ENCODE data around the gene CRACDL. TPM values are rescaled to one million over a fixed set of nuclear protein-coding genes. Genes with fewer than 3 reads are reported as not detected.

Gene CRACDL
- total RNA-seq, 1 donor from 2014 or later = 17.8 TPM

- Histone ChIP-seq H3K36me3 (no peaks in the 10 kb centered on the region), H3K4me3 (no peak overlapping the region), H3K27ac (no peak overlapping the region), H3K9me3 (no peaks in the 10 kb centered on the region), H3K4me1 (peaks cover 24% of the 10 kb centered on the region), H3K27me3 (ENCODE audit: low read depth) (peaks cover 4% of the 10 kb centered on the region)
- ATAC-seq = no peak
- intact Hi-C loops (cut with DNase I) = no loop called here
- no peak for TF ChIP-seq CTCF (IDR thresholded peaks at IDR 0.05)
- no peak for DNase-seq
Measured at GRCh38 chr2:98819231-98819766, 116.7 kb downstream of the CRACDL start.

GRCh38 chr2:98818164-98818563 lies 117.9 kb downstream of the CRACDL start:
- H3K27me3 ChIP-seq (ENCODE audit: low read depth) = peaks cover 4% of the 10 kb centered on the region
- intact Hi-C loops (cut with DNase I) = no loop called here
- no peaks in the 10 kb centered on the region for H3K36me3 ChIP-seq
- peaks cover 12% of the 10 kb centered on the region for H3K4me1 ChIP-seq
- DNase-seq (no peak), ATAC-seq (no peak)
- H3K9me3 ChIP-seq = no peaks in the 10 kb centered on the region
- H3K27ac ChIP-seq = no peak overlapping the region
- TF ChIP-seq CTCF (IDR thresholded peaks at IDR 0.05) = no peak
- H3K4me3 ChIP-seq = no peak overlapping the region

- no peak for ATAC-seq
- Histone ChIP-seq H3K36me3 (no peaks in the 10 kb centered on the region), H3K4me3 (no peak overlapping the region), H3K9me3 (no peaks in the 10 kb centered on the region), H3K4me1 (peaks cover 5% of the 10 kb centered on the region), H3K27me3 (ENCODE audit: low read depth) (no peaks in the 10 kb centered on the region), H3K27ac (no peak overlapping the region)
- intact Hi-C loops (cut with DNase I) = no loop called here
- no peak for DNase-seq
- TF ChIP-seq CTCF (IDR thresholded peaks at IDR 0.05) = no peak
Measured at GRCh38 chr2:98816281-98816680, 119.7 kb downstream of the CRACDL start.

GRCh38 chr2:98815795-98816194 lies 120.2 kb downstream of the CRACDL start:
- intact Hi-C loops (cut with DNase I) = no loop called here
- no peaks in the 10 kb centered on the region for H3K27me3 ChIP-seq (ENCODE audit: low read depth)
- no peaks in the 10 kb centered on the region for H3K9me3 ChIP-seq
- no peaks in the 10 kb centered on the region for H3K36me3 ChIP-seq
- ATAC-seq = no peak
- H3K4me1 ChIP-seq = peaks cover 5% of the 10 kb centered on the region
- H3K27ac ChIP-seq = no peak overlapping the region
- no peak overlapping the region for H3K4me3 ChIP-seq
- DNase-seq = no peak
- TF ChIP-seq CTCF (IDR thresholded peaks at IDR 0.05) = no peak

GRCh38 chr2:98811766-98812165 lies 124.3 kb downstream of the CRACDL start:
- intact Hi-C loops (cut with DNase I) = no loop called here
- Histone ChIP-seq H3K27ac (no peak overlapping the region), H3K4me1 (peaks cover 18% of the 10 kb centered on the region), H3K9me3 (no peaks in the 10 kb centered on the region), H3K36me3 (no peaks in the 10 kb centered on the region), H3K27me3 (ENCODE audit: low read depth) (no peaks in the 10 kb centered on the region), H3K4me3 (no peak overlapping the region)
- TF ChIP-seq CTCF (IDR thresholded peaks at IDR 0.05) = no peak
- DNase-seq (no peak), ATAC-seq (no peak)

- H3K9me3 ChIP-seq = no peaks in the 10 kb centered on the region
- H3K27me3 ChIP-seq (ENCODE audit: low read depth) = no peaks in the 10 kb centered on the region
- H3K4me3 ChIP-seq = no peak overlapping the region
- H3K27ac ChIP-seq = no peak overlapping the region
- intact Hi-C loops (cut with DNase I) = no loop called here
- no peaks in the 10 kb centered on the region for H3K36me3 ChIP-seq
- peaks cover 30% of the 10 kb centered on the region for H3K4me1 ChIP-seq
- ATAC-seq (no peak), DNase-seq (no peak)
- TF ChIP-seq CTCF (IDR thresholded peaks at IDR 0.05) = no peak
Measured at GRCh38 chr2:98810588-98810928, 125.5 kb downstream of the CRACDL start.

Measured in lower lobe of right lung (tissue), 2 donors.